Keratinocyte (primary cell): ENCODE results near the gene MYH15.

Source experiments
- EZH2 ChIP-seq: IDR thresholded peaks from one replicate; pipeline ENCODE4 v1.6.1; 2012; ENCODE audit warnings: inconsistent platforms, mild to moderate bottlenecking, low read length, moderate library complexity
- TF ChIP-seq, protein P1 (sequence below), 3 experiments: IDR thresholded peaks in 1 of 3; conservative IDR thresholded peaks in 1 of 3; optimal IDR thresholded peaks in 1 of 3; 2 replicates in 2 of 3; 3 replicates in 1 of 3; pipeline versions ENCODE3 to v1.5.1; 2011; ENCODE audit warnings: low read length in 3 of 3, mild to moderate bottlenecking in 3 of 3, moderate library complexity in 2 of 3, control low read depth in 1 of 3, inconsistent platforms in 1 of 3; ENCODE audit not compliant: insufficient read depth in 2 of 3; ENCODE audit errors: extremely low read depth in 1 of 3

DNA sequence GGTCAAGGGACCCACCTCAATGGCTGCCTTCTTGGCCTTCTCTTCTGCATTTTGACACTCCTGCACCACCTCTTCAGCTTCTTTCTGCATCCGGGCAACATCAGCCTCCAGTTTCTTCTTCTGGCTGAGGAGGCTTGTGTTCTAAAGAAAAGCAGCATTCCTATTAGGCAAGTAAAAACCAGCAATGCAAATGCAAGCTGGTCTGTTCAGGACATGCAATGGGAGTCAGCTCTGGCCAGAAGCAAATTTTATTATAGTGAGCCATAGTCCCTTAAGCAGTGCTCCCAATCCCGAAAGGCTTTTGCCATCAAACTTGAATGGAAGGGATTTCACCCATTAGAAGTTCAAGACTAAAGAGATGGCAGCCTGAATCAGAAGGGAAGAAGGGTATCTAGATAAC is 116.4 kb downstream of the MYH15 start:
- TF ChIP-seq, protein P1, sequence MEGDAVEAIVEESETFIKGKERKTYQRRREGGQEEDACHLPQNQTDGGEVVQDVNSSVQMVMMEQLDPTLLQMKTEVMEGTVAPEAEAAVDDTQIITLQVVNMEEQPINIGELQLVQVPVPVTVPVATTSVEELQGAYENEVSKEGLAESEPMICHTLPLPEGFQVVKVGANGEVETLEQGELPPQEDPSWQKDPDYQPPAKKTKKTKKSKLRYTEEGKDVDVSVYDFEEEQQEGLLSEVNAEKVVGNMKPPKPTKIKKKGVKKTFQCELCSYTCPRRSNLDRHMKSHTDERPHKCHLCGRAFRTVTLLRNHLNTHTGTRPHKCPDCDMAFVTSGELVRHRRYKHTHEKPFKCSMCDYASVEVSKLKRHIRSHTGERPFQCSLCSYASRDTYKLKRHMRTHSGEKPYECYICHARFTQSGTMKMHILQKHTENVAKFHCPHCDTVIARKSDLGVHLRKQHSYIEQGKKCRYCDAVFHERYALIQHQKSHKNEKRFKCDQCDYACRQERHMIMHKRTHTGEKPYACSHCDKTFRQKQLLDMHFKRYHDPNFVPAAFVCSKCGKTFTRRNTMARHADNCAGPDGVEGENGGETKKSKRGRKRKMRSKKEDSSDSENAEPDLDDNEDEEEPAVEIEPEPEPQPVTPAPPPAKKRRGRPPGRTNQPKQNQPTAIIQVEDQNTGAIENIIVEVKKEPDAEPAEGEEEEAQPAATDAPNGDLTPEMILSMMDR (optimal IDR thresholded peaks at IDR 0.05 in 1 of 3, IDR thresholded peaks at IDR 0.05 in 1 of 3, conservative IDR thresholded peaks at IDR 0.05 in 1 of 3; ENCODE audit: extremely low read depth in 1 of 3, insufficient read depth in 2 of 3, low read length in 3 of 3): no peak
- TF ChIP-seq EZH2: no peak
